DOHH2 (cell line): ENCODE measurements around the gene KRTAP26-1.

Source experiments
- CTCF ChIP-seq: fragments of 200-600 bp; sonication (generic); IDR thresholded peaks from one replicate; pipeline ENCODE4 v1.5.1; 2014; ENCODE audit warnings: antibody characterized with exemption, mild to moderate bottlenecking, low read depth, low read length; ENCODE audit not compliant: poor library complexity, severe bottlenecking
- EZH2phosphoT487 ChIP-seq: fragments of 200-600 bp; sonication (generic); IDR thresholded peaks from 2 replicates; pipeline ENCODE4 v1.6.1; 2017; ENCODE audit warnings: borderline replicate concordance, mild to moderate bottlenecking, antibody characterized with exemption, low read length, moderate library complexity, mixed read lengths

- TF ChIP-seq EZH2phosphoT487 (no peak), CTCF (no peak)
Observed at GRCh38 chr21:30269803-30270530, 50.1 kb downstream of the KRTAP26-1 start.
